Fibroblast of skin of abdomen (primary cell): ENCODE measurements around the gene ALKBH2.
"Not testable (repeated sequence)": the region's sequence is repeated elsewhere in the genome, so short reads cannot be mapped to it uniquely, and the experiment has no call there.

Source experiments
- DNase-seq: peaks from one replicate; pipeline ENCODE4 v3.0.0-alpha.2; 2013

The ALKBH2 gene

GRCh38 chr12:109065853-109066193 is 27.4 kb downstream of the ALKBH2 start:
- no peak for DNase-seq

GRCh38 chr12:109065154-109065852 is 28.0 kb downstream of the ALKBH2 start:
- DNase-seq, result no peak

GRCh38 chr12:109064143-109064542 is 29.1 kb downstream of the ALKBH2 start:
- DNase-seq, result no peak

GRCh38 chr12:109058773-109059172 is 34.5 kb downstream of the ALKBH2 start:
- DNase-seq, result no peak

GRCh38 chr12:109057376-109057775 is 35.9 kb downstream of the ALKBH2 start:
- no peak for DNase-seq

- DNase-seq, result no peak
Observed at GRCh38 chr12:109056891-109057290, 36.4 kb downstream of the ALKBH2 start.

- DNase-seq, result no peak
Observed at GRCh38 chr12:109054520-109054919, 38.8 kb downstream of the ALKBH2 start.

- DNase-seq, result not testable (repeated sequence)
Observed at GRCh38 chr12:109054124-109054513, 39.2 kb downstream of the ALKBH2 start.

- DNase-seq, result no peak
Observed at GRCh38 chr12:109053382-109054123, 39.7 kb downstream of the ALKBH2 start.

- DNase-seq, result peak; percentile 86
Observed at GRCh38 chr12:109052414-109053323, 40.6 kb downstream of the ALKBH2 start, which contains the start of gene USP30. Gene USP30, plus strand, starts transcription at chr12:109052576. Its CDS starts 103 bp downstream, at chr12:109052679.

GRCh38 chr12:109052097-109052413 is 41.2 kb downstream of the ALKBH2 start:
- DNase-seq, result no peak

GRCh38 chr12:109049794-109050193 is 43.5 kb downstream of the ALKBH2 start:
- DNase-seq, result not testable (repeated sequence)

- not testable (repeated sequence) for DNase-seq
Observed at GRCh38 chr12:109048706-109049105, 44.6 kb downstream of the ALKBH2 start.

GRCh38 chr12:109047081-109047805 is 46.0 kb downstream of the ALKBH2 start:
- DNase-seq, result no peak

GRCh38 chr12:109044241-109044640 is 49.0 kb downstream of the ALKBH2 start:
- no peak for DNase-seq
